K562 (cell line): ENCODE measurements around the gene KLK2. TPM values are rescaled to one million over a fixed set of nuclear protein-coding genes. Genes with fewer than 3 reads are reported as not detected.

Experiments used
- BRF1 ChIP-seq: IDR thresholded peaks from 3 replicates; pipeline ENCODE4 v1.6.1; 2011; ENCODE audit warnings: borderline replicate concordance, mild to moderate bottlenecking; ENCODE audit not compliant: insufficient read length; ENCODE audit errors: extremely low read depth
- CBX3 ChIP-seq, 2 experiments: IDR thresholded peaks; 1 replicate in 1 of 2; 2 replicates in 1 of 2; pipeline ENCODE4 v1.6.1; 2012; ENCODE audit warnings: inconsistent platforms in 2 of 2, low read length in 2 of 2, borderline replicate concordance in 1 of 2, control low read depth in 1 of 2
- E2F3 ChIP-seq: fragments of 250-450 bp; sonication (Bioruptor Pico); IDR thresholded peaks from 2 replicates; pipeline ENCODE4 v1.4.0; 2020; ENCODE audit warnings: mild to moderate bottlenecking
- EP400 ChIP-seq: fragments of 450-650 bp; IDR thresholded peaks from 2 replicates; pipeline ENCODE4 v1.6.1; 2017; ENCODE audit warnings: antibody characterized with exemption, mild to moderate bottlenecking, moderate library complexity
- FOXA3 ChIP-seq, 2 experiments: fragments of 450-650 bp in 1 of 2; sonication (generic) in 1 of 2; formaldehyde crosslinking; IDR thresholded peaks in 1 of 2; conservative IDR thresholded peaks in 1 of 2; 2 replicates each; pipeline versions ENCODE4 v1.4.0 to v1.8.0; 2020 to 2022; ENCODE audit warnings: mild to moderate bottlenecking in 2 of 2, missing genetic modification reagents in 1 of 2
- FOXJ2 ChIP-seq: fragments of 200-800 bp; sonication (Bioruptor generic); IDR thresholded peaks from 2 replicates; pipeline ENCODE4 v1.6.1; 2016; ENCODE audit warnings: missing genetic modification characterization, missing compliant biosample characterization
- GABPA ChIP-seq: fragments of 200-800 bp; sonication (Bioruptor generic); conservative IDR thresholded peaks from 2 replicates; pipeline ENCODE4 v1.6.1; 2016; ENCODE audit warnings: low read depth, missing genetic modification characterization, missing compliant biosample characterization
- GTF2E2 ChIP-seq: fragments of 200-800 bp; sonication (Bioruptor generic); IDR thresholded peaks from 2 replicates; pipeline ENCODE4 v1.6.1; 2016; ENCODE audit warnings: missing genetic modification characterization, missing compliant biosample characterization
- KLF1 ChIP-seq: fragments of 450-650 bp; IDR thresholded peaks from 2 replicates; pipeline ENCODE4 v1.6.1; 2016; ENCODE audit warnings: missing genetic modification characterization, missing compliant biosample characterization
- LEF1 ChIP-seq: fragments of 450-650 bp; IDR thresholded peaks from 2 replicates; pipeline ENCODE4 v1.6.1; 2016; ENCODE audit warnings: mild to moderate bottlenecking
- MAFG ChIP-seq: fragments of 450-650 bp; conservative IDR thresholded peaks from 2 replicates; pipeline ENCODE4 v1.6.1; 2016; ENCODE audit warnings: missing genetic modification characterization, missing compliant biosample characterization
- TFAM ChIP-seq: fragments of 250-450 bp; sonication (Bioruptor Pico); conservative IDR thresholded peaks from 2 replicates; pipeline ENCODE4 v1.5.0; 2021; ENCODE audit warnings: mild to moderate bottlenecking, moderate library complexity
- ZEB2 ChIP-seq: fragments of 450-650 bp; IDR thresholded peaks from 2 replicates; pipeline ENCODE4 v1.6.1; 2016
- ZFP36 ChIP-seq: fragments of 150-350 bp; IDR thresholded peaks from 2 replicates; pipeline ENCODE4 v1.6.1; 2018; ENCODE audit warnings: low read length, low read depth; ENCODE audit not compliant: partially characterized antibody
- ZKSCAN3 ChIP-seq: fragments of 250-450 bp; sonication (Bioruptor Pico); IDR thresholded peaks from 2 replicates; pipeline ENCODE4 v1.4.0; 2020
- ZNF785 ChIP-seq: fragments of 250-450 bp; sonication (Bioruptor Pico); IDR thresholded peaks from 2 replicates; pipeline ENCODE4 v1.4.0; 2020; ENCODE audit warnings: mild to moderate bottlenecking
- polyA plus RNA-seq, 8 experiments: library from polyadenylated mRNA; depleted of rRNA in 4 of 8; stranded (reverse) in 5 of 8; unstranded in 3 of 8; fragments of >200 nt; fragmentation: Nextera tagmentation in 2 of 8; fragmentation: Illumina TruSeq in 1 of 8; extraction: Ambion mirVana in 2 of 8; extraction: Trizol in 1 of 8; gene quantifications; 2 replicates each; pipeline versions ENCODE4 v1.2.1 to v1.2.3, GENCODE V29; 2011 to 2014; ENCODE audit warnings: inconsistent platforms in 1 of 8, missing spikeins in 1 of 8
- total RNA-seq, 7 experiments: library from RNA; depleted of rRNA in 6 of 7; stranded (reverse); fragments of >200 nt in 6 of 7; fragmentation: Illumina TruSeq in 2 of 7; extraction: Trizol in 2 of 7; gene quantifications; 2 replicates each; pipeline versions ENCODE4 v1.2.1 to v1.2.3, GENCODE V29; 2011 to 2021; ENCODE audit warnings: low replicate concordance in 1 of 7
- TF ChIP-seq, protein P1 (sequence below): fragments of 250-450 bp; sonication (Bioruptor Pico); IDR thresholded peaks from 2 replicates; pipeline ENCODE4 v1.4.0; 2020
- TF ChIP-seq, protein P2 (sequence below): fragments of 450-650 bp; formaldehyde crosslinking; IDR thresholded peaks from 2 replicates; pipeline ENCODE4 v1.4.0; 2020; ENCODE audit warnings: mild to moderate bottlenecking, moderate library complexity
- TF ChIP-seq, protein P3 (sequence below), 2 experiments: fragments of 200-800 bp in 1 of 2; sonication (Bioruptor generic) in 1 of 2; sonication (generic) in 1 of 2; formaldehyde crosslinking in 1 of 2; IDR thresholded peaks in 1 of 2; conservative IDR thresholded peaks in 1 of 2; 2 replicates each; pipeline versions ENCODE4 v1.5.0 to v1.6.1; 2016 to 2020; ENCODE audit warnings: missing compliant biosample characterization in 1 of 2, missing genetic modification characterization in 1 of 2, missing genetic modification reagents in 1 of 2
- TF ChIP-seq, protein P4 (sequence below): sonication (generic); formaldehyde crosslinking; IDR thresholded peaks from 2 replicates; pipeline ENCODE4 v1.8.1; 2022; ENCODE audit warnings: missing genetic modification reagents

Gene KLK2
- total and polyA plus RNA-seq, 9 of the 15 experiments (the other 6 are each of a cell fraction or from before 2014, with no cell fraction given), result 0.11 to 0.47 (median 0.23) TPM; not detected in 1

DNA sequence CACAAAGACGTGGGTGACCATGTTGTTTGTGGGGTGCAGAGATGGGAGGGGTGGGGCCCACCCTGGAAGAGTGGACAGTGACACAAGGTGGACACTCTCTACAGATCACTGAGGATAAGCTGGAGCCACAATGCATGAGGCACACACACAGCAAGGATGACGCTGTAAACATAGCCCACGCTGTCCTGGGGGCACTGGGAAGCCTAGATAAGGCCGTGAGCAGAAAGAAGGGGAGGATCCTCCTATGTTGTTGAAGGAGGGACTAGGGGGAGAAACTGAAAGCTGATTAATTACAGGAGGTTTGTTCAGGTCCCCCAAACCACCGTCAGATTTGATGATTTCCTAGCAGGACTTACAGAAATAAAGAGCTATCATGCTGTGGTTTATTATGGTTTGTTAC is 5.6 kb downstream of the KLK2 start (continued):
- TF ChIP-seq, protein P1, sequence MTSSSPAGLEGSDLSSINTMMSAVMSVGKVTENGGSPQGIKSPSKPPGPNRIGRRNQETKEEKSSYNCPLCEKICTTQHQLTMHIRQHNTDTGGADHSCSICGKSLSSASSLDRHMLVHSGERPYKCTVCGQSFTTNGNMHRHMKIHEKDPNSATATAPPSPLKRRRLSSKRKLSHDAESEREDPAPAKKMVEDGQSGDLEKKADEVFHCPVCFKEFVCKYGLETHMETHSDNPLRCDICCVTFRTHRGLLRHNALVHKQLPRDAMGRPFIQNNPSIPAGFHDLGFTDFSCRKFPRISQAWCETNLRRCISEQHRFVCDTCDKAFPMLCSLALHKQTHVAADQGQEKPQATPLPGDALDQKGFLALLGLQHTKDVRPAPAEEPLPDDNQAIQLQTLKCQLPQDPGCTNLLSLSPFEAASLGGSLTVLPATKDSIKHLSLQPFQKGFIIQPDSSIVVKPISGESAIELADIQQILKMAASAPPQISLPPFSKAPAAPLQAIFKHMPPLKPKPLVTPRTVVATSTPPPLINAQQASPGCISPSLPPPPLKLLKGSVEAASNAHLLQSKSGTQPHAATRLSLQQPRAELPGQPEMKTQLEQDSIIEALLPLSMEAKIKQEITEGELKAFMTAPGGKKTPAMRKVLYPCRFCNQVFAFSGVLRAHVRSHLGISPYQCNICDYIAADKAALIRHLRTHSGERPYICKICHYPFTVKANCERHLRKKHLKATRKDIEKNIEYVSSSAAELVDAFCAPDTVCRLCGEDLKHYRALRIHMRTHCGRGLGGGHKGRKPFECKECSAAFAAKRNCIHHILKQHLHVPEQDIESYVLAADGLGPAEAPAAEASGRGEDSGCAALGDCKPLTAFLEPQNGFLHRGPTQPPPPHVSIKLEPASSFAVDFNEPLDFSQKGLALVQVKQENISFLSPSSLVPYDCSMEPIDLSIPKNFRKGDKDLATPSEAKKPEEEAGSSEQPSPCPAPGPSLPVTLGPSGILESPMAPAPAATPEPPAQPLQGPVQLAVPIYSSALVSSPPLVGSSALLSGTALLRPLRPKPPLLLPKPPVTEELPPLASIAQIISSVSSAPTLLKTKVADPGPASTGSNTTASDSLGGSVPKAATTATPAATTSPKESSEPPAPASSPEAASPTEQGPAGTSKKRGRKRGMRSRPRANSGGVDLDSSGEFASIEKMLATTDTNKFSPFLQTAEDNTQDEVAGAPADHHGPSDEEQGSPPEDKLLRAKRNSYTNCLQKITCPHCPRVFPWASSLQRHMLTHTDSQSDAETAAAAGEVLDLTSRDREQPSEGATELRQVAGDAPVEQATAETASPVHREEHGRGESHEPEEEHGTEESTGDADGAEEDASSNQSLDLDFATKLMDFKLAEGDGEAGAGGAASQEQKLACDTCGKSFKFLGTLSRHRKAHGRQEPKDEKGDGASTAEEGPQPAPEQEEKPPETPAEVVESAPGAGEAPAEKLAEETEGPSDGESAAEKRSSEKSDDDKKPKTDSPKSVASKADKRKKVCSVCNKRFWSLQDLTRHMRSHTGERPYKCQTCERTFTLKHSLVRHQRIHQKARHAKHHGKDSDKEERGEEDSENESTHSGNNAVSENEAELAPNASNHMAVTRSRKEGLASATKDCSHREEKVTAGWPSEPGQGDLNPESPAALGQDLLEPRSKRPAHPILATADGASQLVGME (CRISPR knock-in tag), result no peak
- TF ChIP-seq GTF2E2 (tag) (no peak), EP400 (no peak), ZFP36 (no peak), GABPA (tag) (no peak), FOXJ2 (tag) (no peak), ZEB2 (no peak), ZKSCAN3 (CRISPR knock-in tag) (no peak), TFAM (CRISPR knock-in tag) (no peak), CBX3 (IDR thresholded peaks at IDR 0.05; ENCODE audit: borderline replicate concordance in 1 of 2, low read length in 2 of 2) (0 out of 3 replicates have a peak, but pooled peaks of 1 of the 2 experiments have one; percentile 13), ZNF785 (CRISPR knock-in tag) (no peak), E2F3 (CRISPR knock-in tag) (no peak), BRF1 (no peak), FOXA3 (CRISPR knock-in tag; conservative IDR thresholded peaks at IDR 0.05 in 1 of 2, IDR thresholded peaks at IDR 0.05 in 1 of 2) (0 out of 4 replicates have a peak, but pooled peaks of 1 of the 2 experiments have one; percentile 68), LEF1 (peak; percentile 34; the same call in 1 of the 2 replicates), KLF1 (tag) (no peak), MAFG (tag) (peak; percentile 35)
- TF ChIP-seq, protein P2, sequence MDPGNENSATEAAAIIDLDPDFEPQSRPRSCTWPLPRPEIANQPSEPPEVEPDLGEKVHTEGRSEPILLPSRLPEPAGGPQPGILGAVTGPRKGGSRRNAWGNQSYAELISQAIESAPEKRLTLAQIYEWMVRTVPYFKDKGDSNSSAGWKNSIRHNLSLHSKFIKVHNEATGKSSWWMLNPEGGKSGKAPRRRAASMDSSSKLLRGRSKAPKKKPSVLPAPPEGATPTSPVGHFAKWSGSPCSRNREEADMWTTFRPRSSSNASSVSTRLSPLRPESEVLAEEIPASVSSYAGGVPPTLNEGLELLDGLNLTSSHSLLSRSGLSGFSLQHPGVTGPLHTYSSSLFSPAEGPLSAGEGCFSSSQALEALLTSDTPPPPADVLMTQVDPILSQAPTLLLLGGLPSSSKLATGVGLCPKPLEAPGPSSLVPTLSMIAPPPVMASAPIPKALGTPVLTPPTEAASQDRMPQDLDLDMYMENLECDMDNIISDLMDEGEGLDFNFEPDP (CRISPR knock-in tag), result no peak
- TF ChIP-seq, protein P3, sequence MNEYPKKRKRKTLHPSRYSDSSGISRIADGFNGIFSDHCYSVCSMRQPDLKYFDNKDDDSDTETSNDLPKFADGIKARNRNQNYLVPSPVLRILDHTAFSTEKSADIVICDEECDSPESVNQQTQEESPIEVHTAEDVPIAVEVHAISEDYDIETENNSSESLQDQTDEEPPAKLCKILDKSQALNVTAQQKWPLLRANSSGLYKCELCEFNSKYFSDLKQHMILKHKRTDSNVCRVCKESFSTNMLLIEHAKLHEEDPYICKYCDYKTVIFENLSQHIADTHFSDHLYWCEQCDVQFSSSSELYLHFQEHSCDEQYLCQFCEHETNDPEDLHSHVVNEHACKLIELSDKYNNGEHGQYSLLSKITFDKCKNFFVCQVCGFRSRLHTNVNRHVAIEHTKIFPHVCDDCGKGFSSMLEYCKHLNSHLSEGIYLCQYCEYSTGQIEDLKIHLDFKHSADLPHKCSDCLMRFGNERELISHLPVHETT (CRISPR knock-in tag; conservative IDR thresholded peaks at IDR 0.05 in 1 of 2, IDR thresholded peaks at IDR 0.05 in 1 of 2), result no peak
- TF ChIP-seq, protein P4, sequence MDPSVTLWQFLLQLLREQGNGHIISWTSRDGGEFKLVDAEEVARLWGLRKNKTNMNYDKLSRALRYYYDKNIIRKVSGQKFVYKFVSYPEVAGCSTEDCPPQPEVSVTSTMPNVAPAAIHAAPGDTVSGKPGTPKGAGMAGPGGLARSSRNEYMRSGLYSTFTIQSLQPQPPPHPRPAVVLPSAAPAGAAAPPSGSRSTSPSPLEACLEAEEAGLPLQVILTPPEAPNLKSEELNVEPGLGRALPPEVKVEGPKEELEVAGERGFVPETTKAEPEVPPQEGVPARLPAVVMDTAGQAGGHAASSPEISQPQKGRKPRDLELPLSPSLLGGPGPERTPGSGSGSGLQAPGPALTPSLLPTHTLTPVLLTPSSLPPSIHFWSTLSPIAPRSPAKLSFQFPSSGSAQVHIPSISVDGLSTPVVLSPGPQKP (CRISPR knock-in tag), result no peak
